Activated T-cell treated with anti-CD3 and anti-CD28 coated beads, Interleukin-2, amount 50 U/mL, for 48 hours (primary cell): ENCODE data around the gene KREMEN2.
"Not testable (repeated sequence)": the region's sequence is repeated elsewhere in the genome, so short reads cannot be mapped to it uniquely, and the experiment has no call there.

ENCODE experiments used
- DNase-seq, 2 experiments: peaks; one replicate each; pipeline ENCODE4 v3.0.0-alpha.2; 2020

KREMEN2 gene

GRCh38 chr16:2943716-2944115 is 20.4 kb upstream of the KREMEN2 start:
- DNase-seq = not testable (repeated sequence)

GRCh38 chr16:2946649-2947048 is 17.4 kb upstream of the KREMEN2 start:
- DNase-seq = no peak

GRCh38 chr16:2948807-2949704 is 15.0 kb upstream of the KREMEN2 start:
- no peak for DNase-seq

GRCh38 chr16:2949705-2950352 is 14.2 kb upstream of the KREMEN2 start:
- DNase-seq = no peak

GRCh38 chr16:2950353-2950724 is 13.7 kb upstream of the KREMEN2 start:
- no peak for DNase-seq

GRCh38 chr16:2950773-2951172 is 13.3 kb upstream of the KREMEN2 start:
- no peak for DNase-seq

GRCh38 chr16:2952679-2953078 is 11.4 kb upstream of the KREMEN2 start:
- no peak for DNase-seq

- DNase-seq = no peak
These were observed 10.1 kb upstream of the KREMEN2 start for GRCh38 chr16:2953706-2954627.

- DNase-seq = no peak
These were observed 9.3 kb upstream of the KREMEN2 start for GRCh38 chr16:2954656-2955381.

- no peak for DNase-seq
These were observed 8.7 kb upstream of the KREMEN2 start for GRCh38 chr16:2955438-2955778.

- no peak for DNase-seq
These were observed 8.1 kb upstream of the KREMEN2 start for GRCh38 chr16:2955779-2956578.

- DNase-seq = no peak
These were observed 7.5 kb upstream of the KREMEN2 start for GRCh38 chr16:2956579-2956956.

- no peak for DNase-seq
These were observed 4.9 kb upstream of the KREMEN2 start for GRCh38 chr16:2959206-2959605.

- DNase-seq = no peak
These were observed 3.7 kb upstream of the KREMEN2 start for GRCh38 chr16:2960183-2961010.

GRCh38 chr16:2962334-2963073 is 1.6 kb upstream of the KREMEN2 start:
- peak in 1 of 2 experiments; percentile 32 for DNase-seq

GRCh38 chr16:2963074-2963722 is 877 bp upstream of the KREMEN2 start:
- DNase-seq = peak in 1 of 2 experiments; percentile 30

GRCh38 chr16:2964475-2965336 is 631 bp downstream of the KREMEN2 start:
- peak; percentile 72 to 80 for DNase-seq

GRCh38 chr16:2966043-2966807 is 2.1 kb downstream of the KREMEN2 start:
- DNase-seq = no peak
